Measurements from ENCODE around the gene DICER1. TPM values are rescaled to one million over a fixed set of nuclear protein-coding genes. Genes with fewer than 3 reads are reported as not detected.

The DICER1 gene
- total RNA-seq, 1 donor from 2014 or later: 71.1 TPM

GRCh38 chr14:95048771-95049312, 108.5 kb downstream of the DICER1 start:
- TF ChIP-seq CTCF (IDR thresholded peaks at IDR 0.05): no peak
- intact Hi-C loops (cut with DNase I): no loop called here
- H3K4me3 ChIP-seq: no peak overlapping the region
- no peak for ATAC-seq
- H3K36me3 ChIP-seq: no peaks in the 10 kb centered on the region
- no peak overlapping the region for H3K27ac ChIP-seq
- no peaks in the 10 kb centered on the region for H3K27me3 ChIP-seq
- H3K4me1 ChIP-seq: no peaks in the 10 kb centered on the region
- H3K9me3 ChIP-seq: no peaks in the 10 kb centered on the region
- peak; percentile 23 for DNase-seq

GRCh38 chr14:95047754-95048153, 109.6 kb downstream of the DICER1 start:
- Histone ChIP-seq H3K36me3 (no peaks in the 10 kb centered on the region), H3K27ac (no peak overlapping the region), H3K9me3 (no peaks in the 10 kb centered on the region), H3K4me3 (no peak overlapping the region), H3K27me3 (no peaks in the 10 kb centered on the region), H3K4me1 (no peaks in the 10 kb centered on the region)
- TF ChIP-seq CTCF (IDR thresholded peaks at IDR 0.05): no peak
- no peak for DNase-seq
- no peak for ATAC-seq
- intact Hi-C loops (cut with DNase I): no loop called here

- H3K36me3 ChIP-seq: no peaks in the 10 kb centered on the region
- no peak overlapping the region for H3K4me3 ChIP-seq
- DNase-seq (peak; percentile 51), ATAC-seq (no peak)
- no peaks in the 10 kb centered on the region for H3K4me1 ChIP-seq
- no peaks in the 10 kb centered on the region for H3K9me3 ChIP-seq
- intact Hi-C loops (cut with DNase I): no loop called here
- TF ChIP-seq CTCF (IDR thresholded peaks at IDR 0.05): no peak
- no peaks in the 10 kb centered on the region for H3K27me3 ChIP-seq
- no peak overlapping the region for H3K27ac ChIP-seq
Observed at GRCh38 chr14:95046711-95047681, 110.3 kb downstream of the DICER1 start.

- ATAC-seq (no peak), DNase-seq (peak; percentile 38)
- no peaks in the 10 kb centered on the region for H3K4me1 ChIP-seq
- H3K27ac ChIP-seq: no peak overlapping the region
- H3K9me3 ChIP-seq: no peaks in the 10 kb centered on the region
- TF ChIP-seq CTCF (IDR thresholded peaks at IDR 0.05): no peak
- intact Hi-C loops (cut with DNase I): no loop called here
- H3K4me3 ChIP-seq: no peak overlapping the region
- H3K27me3 ChIP-seq: no peaks in the 10 kb centered on the region
- no peaks in the 10 kb centered on the region for H3K36me3 ChIP-seq
Observed at GRCh38 chr14:95045836-95046430, 111.4 kb downstream of the DICER1 start.

- Histone ChIP-seq H3K9me3 (no peaks in the 10 kb centered on the region), H3K27me3 (no peaks in the 10 kb centered on the region), H3K4me3 (no peak overlapping the region), H3K27ac (no peak overlapping the region), H3K4me1 (no peaks in the 10 kb centered on the region), H3K36me3 (no peaks in the 10 kb centered on the region)
- DNase-seq (peak; percentile 34), ATAC-seq (no peak)
- intact Hi-C loops (cut with DNase I): no loop called here
- no peak for TF ChIP-seq CTCF (IDR thresholded peaks at IDR 0.05)
Observed at GRCh38 chr14:95045106-95045701, 112.1 kb downstream of the DICER1 start.

Measured in upper lobe of right lung (tissue), 1 donor.